Stimulated activated CD4-positive, alpha-beta T cell treated with anti-CD3 and anti-CD28 coated beads, Interleukin-12 subunit alpha, Interleukin-12 subunit beta, amount 100 ng/mL, for 24 hours (primary cell): Measurements from ENCODE around the gene CAP2.

ENCODE experiments used
- DNase-seq, 2 experiments: peaks; one replicate each; pipeline ENCODE4 v3.0.0-alpha.2; 2020; ENCODE audit warnings: low read depth in 2 of 2

Gene CAP2

GRCh38 chr6:17475606-17476244 lies 82.3 kb downstream of the CAP2 start:
- DNase-seq = no peak

GRCh38 chr6:17476511-17476910 lies 83.1 kb downstream of the CAP2 start:
- no peak for DNase-seq

- no peak for DNase-seq
Observed at GRCh38 chr6:17477356-17477755, 84.0 kb downstream of the CAP2 start.

- no peak for DNase-seq
Observed at GRCh38 chr6:17478223-17478907, 85.0 kb downstream of the CAP2 start.

- no peak for DNase-seq
Observed at GRCh38 chr6:17478946-17479345, 85.6 kb downstream of the CAP2 start.

GRCh38 chr6:17480476-17480875 lies 87.1 kb downstream of the CAP2 start:
- DNase-seq = no peak

- no peak for DNase-seq
Observed at GRCh38 chr6:17482711-17483110, 89.3 kb downstream of the CAP2 start.

- no peak for DNase-seq
Observed at GRCh38 chr6:17483391-17484016, 90.1 kb downstream of the CAP2 start.

GRCh38 chr6:17484201-17484849 lies 90.9 kb downstream of the CAP2 start:
- no peak for DNase-seq

GRCh38 chr6:17485181-17485580 lies 91.8 kb downstream of the CAP2 start:
- no peak for DNase-seq

GRCh38 chr6:17485946-17486345 lies 92.6 kb downstream of the CAP2 start:
- DNase-seq = no peak

GRCh38 chr6:17486680-17487079 lies 93.3 kb downstream of the CAP2 start:
- no peak for DNase-seq

- no peak for DNase-seq
Observed at GRCh38 chr6:17490724-17491123, 97.3 kb downstream of the CAP2 start.

- DNase-seq = no peak
Observed at GRCh38 chr6:17491416-17492142, 98.2 kb downstream of the CAP2 start.

GRCh38 chr6:17492350-17492749 lies 99.0 kb downstream of the CAP2 start:
- DNase-seq = no peak

GRCh38 chr6:17493286-17493685 lies 99.9 kb downstream of the CAP2 start:
- DNase-seq = no peak

GRCh38 chr6:17494177-17494576 lies 100.8 kb downstream of the CAP2 start:
- DNase-seq = no peak

- no peak for DNase-seq
Observed at GRCh38 chr6:17494919-17495318, 101.5 kb downstream of the CAP2 start.

- no peak for DNase-seq
Observed at GRCh38 chr6:17497535-17498095, 104.2 kb downstream of the CAP2 start.

GRCh38 chr6:17501442-17501841 lies 108.0 kb downstream of the CAP2 start:
- no peak for DNase-seq

GRCh38 chr6:17501982-17502704 lies 108.7 kb downstream of the CAP2 start:
- no peak for DNase-seq
